ENCODE data around the gene CCNK.

The CCNK gene

GRCh38 chr14:99556134-99556791, 75.1 kb downstream of the CCNK start:
- no peak for DNase-seq

DNA sequence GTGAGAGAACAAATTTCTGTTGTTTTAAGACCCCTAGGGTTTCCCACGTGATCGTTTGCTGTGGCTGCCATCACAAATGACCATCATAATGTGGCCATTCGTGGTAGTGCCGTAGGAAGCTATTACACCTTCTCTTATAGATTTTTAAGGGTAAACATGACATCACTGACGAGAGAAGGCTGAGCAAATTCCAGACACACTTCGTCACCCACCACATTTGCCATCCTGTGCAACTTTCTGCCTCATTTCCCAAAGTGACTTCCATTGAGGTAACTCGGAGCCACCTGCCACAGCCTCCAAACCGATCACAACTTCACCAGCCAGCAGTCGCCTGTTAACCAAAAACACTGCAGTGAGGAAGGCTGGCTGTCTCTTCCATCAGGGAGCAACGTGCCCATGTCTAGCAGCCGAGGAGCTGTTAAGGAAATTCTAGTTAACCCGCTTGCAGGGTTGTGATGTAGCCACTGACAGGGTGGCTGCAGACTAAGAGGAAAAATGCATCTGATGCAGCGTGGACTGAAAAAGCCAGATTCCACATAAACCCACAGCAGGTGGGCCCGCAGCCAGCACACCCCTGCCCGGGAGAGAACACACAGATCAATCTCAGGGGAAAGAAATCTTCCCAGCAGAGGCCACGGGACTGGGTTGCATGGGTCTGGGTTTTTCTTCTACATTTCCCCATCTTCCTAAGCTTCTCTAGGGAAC, 78.2 kb downstream of the CCNK start:
- no peak for DNase-seq

DNA sequence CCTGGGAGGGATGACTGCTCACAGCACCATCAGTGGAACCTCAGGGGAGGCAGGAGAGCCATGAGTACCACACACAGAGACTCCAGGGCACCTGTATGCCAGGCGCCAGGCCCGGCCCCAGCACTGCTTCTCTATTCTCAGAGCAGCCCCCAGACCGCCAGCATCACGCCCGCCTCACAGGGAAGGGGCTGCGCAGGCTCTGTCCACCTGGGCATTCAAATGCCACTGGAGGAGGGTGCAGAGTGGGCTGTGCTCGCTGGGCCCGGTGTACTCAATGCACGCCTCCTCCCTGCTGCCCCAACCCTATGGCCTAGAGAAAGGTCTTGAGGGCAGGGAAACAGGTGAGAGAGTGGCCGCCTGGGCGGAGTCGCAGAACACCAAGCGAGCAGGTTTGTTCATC, 79.2 kb downstream of the CCNK start:
- DNase-seq: no peak

- DNase-seq: no peak
Measured at GRCh38 chr14:99560922-99561683, 79.9 kb downstream of the CCNK start.

DNA sequence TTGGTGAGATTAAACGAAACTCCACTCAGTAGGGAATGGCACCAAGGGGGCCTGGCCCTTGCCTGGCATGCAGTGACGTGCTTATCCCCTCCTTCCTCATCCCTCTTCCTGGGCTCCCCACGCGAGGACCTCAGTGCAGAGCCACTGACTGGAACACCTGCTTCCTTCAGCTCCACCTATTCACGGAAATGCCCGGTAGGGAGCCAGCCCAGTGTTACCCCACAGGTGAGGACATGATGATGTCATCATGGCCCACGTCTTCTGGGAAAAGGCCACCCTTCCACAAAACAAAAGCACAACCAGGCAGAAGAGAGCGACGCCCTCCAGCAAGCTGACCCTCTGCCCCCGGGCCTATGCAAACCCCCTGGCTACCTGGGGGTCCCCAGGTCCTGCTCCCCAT, 80.7 kb downstream of the CCNK start:
- DNase-seq: no peak

Measured in stimulated activated CD4-positive, alpha-beta T cell treated with anti-CD3 and anti-CD28 coated beads, Interleukin-12 subunit alpha, Interleukin-12 subunit beta, amount 100 ng/mL, for 4 hours (primary cell).